HG02763 (cell line): ENCODE results near the gene EFHC2.
A peak's percentile ranks its signal among the peaks of the same experiment; 100 is the strongest.
"Not testable (repeated sequence)": the region's sequence is repeated elsewhere in the genome, so short reads cannot be mapped to it uniquely, and the experiment has no call there.

Experiments
- ATAC-seq: cut with Tn5 transposase; IDR thresholded peaks from one replicate; pipeline ENCODE4 v1.9.1; 2021; ENCODE audit warnings: mild to moderate bottlenecking, moderate library complexity; ENCODE audit not compliant: unreplicated experiment

Gene EFHC2

DNA sequence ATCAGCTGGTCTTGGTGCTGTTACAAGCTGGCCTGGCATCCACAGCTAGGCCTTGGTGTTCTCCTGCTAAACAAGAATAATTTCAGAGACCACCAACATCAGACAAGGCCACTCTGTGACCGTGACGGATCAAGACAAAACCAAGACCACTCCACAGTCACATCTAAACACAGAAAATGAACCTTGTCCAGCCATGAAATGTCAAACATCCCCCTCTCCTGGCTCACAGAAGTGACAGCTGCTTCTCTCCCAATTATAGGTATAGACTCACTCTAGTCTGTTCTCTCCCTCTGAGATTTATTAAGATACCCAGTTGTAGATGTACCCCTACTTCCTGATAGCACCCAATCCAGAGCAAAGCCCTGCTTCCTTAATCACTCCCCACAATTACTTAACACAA lies 40.4 kb downstream of the EFHC2 start:
- ATAC-seq: no peak

DNA sequence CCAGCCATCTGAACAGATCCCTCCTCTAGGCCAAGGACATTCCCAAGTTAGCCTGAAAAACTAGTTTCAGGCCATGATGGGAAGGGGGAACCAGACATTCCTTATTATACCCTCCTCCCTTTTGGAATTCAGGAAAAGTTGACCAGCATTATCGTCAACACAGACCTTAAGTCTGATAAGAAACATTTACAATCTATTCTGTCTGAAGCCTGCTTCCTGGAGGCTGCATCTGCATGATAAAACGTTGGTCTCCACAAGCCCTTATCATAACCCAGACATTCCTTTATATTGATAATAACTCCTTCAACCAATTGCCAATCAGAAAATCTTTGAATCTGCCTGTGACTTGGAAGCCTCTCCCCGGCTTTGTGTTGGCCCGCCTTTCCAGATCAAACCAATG lies 44.3 kb downstream of the EFHC2 start:
- ATAC-seq: no peak

DNA sequence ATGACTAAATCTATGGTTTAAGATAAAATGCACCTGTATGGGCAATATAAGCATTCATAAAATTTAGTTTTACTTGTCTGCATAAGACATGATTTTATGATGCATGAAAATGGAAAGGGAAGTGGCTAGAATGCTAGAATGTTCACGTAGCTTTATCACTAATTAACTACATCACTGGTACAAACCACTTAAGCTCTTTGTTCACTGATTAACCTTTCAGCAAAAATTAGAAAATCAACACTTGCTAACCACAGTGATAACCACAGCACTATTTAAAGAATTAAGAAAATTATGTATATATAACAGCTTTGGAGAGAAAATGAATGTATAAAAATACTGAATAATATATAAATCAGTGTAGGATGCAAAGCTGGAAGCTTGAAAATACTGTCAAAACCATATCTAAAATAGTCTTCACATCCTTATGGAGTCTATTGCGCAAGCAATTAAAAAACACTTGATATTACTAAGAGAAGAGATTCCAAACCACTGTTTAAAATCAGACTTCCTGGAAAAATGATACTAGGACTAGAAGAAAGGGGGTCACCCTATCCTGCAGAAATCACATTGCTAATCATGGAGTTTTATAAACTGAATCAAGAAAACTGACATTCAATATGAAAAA lies 51.9 kb downstream of the EFHC2 start:
- peak; percentile 73 for ATAC-seq

DNA sequence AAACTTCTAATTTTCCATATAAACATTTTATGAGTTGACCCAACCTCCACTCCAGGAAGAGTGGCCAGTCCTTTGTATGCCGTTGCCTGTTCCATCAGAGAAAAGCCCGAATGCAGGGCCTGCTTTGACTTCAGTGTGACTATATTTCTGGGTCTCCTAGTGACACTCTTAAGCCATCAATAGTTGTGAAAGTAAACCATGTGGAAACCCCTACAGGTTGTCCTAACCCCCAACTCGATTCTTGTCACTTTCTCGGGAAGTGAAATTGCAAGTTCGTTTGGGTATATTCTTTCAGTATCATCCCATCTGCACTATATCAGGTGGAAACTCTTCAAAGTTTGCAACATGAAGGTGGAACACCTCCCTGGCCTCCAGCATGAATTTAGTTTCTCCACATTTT lies 52.8 kb downstream of the EFHC2 start:
- no peak for ATAC-seq

DNA sequence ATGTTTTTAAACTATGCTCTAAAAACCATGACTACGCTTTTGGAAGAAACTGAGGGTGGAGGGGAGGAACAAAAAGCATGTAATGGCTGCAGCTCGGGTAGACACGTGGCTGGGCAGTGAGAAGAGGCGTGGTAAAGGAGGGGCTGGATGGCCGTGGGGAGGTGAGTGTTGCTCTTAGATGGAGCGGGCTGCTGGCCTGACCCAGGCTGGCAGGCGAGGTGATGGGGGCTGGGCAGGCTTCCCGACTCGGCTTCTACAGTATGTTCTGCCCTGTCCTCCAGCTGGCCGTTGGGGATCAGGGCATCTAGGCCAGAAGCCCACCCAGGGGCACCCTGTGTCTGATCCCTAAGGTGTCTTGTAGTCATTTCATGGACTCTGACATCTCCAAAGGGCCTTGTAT lies 60.7 kb downstream of the EFHC2 start:
- no peak for ATAC-seq

DNA sequence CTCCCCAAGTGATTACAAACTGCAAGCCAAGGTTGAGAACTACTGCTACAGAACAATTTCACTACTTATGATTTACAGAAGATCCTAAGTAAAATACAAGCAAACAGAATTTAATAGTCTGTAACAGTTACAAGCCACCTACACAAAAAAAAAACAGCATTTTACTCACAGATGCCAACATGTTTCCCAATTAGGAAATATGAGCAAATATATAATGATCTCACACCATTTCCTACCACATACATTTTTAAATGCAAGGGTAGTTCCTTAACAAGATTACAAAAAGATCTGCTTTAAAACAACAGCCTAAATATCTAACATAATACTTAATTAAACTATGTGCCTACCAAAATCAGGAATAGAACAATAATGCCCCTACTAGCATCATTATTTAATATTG lies 63.4 kb downstream of the EFHC2 start:
- no peak for ATAC-seq

DNA sequence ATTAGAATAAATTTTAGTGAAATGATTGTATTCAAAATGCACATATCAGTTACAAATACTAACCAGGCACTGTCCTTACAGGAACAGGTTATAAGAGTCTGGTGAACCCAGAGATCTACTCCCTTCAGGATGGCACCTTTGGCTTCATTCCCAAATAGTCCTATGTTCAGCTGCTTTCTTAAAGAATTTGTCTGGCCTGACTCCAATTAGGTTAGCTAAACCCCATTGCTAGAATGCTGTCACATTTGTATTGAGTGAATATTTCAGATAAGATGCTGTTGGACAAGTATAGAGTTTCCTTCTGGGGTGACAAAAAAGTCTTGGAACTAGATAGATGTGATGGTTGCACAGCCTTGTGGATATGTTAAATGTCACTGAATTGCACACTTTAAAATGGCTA lies 69.4 kb downstream of the EFHC2 start:
- ATAC-seq: no peak

DNA sequence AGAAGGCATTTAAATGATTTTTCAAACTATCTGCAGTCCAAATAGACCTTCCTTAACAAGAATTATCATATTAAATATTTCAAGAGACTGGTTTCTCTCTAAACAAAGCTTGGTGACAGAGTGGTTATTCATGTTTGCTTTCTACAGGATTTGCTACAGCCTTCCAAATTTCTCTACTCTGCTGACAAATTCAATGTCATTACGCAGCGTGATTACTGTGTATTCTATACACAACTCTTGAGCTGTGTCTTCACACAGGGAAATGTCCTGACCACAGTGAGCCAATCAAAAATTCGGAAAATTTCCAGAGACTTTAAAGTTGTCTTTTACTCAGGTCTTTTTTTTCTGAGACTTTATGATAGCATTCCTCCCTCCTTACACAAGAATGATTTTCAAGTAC lies 75.6 kb downstream of the EFHC2 start:
- ATAC-seq: no peak

DNA sequence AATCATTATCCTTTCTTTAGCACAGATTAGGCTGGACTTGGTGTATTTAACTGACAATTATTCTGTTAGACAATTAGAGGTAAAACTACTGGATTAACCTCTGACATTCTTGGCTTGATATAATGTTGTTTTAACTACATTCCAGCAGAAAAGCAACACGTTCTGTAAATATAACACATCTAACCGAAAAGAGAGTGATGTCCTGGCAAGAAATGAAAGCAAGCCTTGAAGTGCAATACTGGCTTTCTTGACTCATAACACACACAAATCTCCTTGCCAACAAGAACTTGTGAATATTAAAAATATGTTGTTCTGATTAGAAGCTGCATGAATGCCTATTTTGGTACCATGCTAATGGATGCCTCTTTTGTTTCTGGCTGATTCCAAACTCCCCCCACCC lies 76.4 kb downstream of the EFHC2 start:
- no peak for ATAC-seq

DNA sequence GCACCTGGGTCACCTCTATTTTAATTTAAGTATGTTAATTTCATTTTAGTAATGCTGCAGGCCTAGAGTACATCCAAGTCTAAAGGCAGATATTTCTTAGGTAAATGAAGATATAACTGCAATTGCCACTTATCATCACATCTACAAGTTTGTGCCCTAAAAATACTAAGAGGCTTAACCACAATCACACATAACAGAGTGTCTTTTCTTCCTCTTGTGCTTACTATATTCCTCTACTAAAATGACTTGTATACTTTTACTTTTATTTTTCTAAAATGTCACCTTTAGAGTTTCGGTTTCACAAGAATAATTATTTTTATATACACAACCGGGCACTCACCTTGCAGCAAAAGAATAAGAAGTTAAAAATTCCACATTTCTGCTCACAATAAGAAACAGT lies 77.9 kb downstream of the EFHC2 start:
- ATAC-seq: no peak

DNA sequence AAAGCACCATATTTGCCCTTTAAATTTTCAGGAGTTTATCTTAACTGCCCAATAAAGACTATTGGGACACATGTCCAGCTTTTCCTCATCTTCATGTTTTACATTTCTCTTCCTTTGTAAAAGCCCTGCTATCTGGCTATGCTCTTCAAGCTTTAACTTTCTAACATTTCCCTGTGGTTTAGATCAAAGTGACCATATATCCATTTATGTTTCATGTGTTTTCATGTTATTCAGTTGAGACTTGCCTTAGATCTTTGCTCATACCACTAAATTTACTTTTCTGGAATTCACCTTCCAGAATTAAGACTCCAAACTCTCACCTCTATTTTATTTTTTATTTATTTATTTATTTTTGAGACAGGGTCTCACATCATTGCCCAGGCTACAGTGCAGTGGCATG lies 78.5 kb downstream of the EFHC2 start:
- ATAC-seq: no peak

DNA sequence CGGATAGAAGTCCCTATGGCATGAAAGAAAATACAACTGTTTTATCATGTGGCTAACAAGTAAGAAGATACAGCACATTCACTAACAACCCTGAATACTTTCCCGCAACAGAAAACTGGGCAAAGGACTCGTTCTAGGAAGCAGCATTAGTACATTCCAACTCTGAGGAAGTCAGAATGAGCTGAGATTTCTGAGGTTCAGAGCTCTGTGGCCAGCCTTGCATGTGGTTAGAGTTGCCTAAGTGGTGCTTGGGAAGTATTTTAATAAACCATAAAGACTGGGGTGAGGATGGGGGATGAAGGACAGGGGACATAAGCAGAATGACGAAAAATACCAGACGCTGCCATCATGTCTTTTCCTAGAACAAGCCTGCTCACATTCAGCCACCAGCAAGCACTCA lies 82.2 kb downstream of the EFHC2 start:
- ATAC-seq: no peak

DNA sequence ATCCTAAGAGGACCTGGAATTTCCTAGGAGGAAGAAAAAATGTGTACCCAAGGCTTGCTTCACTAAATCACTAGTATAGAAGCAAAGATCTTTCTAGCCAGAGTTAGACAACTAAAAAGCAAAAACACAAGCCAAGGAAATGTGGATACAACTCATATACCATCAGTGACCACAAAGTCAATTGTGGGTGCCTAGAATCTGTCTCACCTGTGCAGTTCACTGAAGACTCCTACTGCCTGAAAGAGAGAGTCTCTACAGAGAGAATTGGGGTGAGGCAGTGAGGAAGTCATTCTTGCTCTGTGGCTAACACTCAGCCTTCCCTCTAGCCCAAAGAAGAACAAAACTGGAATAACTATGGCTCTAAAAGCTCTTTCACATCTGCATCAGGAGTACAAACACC lies 82.9 kb downstream of the EFHC2 start:
- no peak for ATAC-seq

DNA sequence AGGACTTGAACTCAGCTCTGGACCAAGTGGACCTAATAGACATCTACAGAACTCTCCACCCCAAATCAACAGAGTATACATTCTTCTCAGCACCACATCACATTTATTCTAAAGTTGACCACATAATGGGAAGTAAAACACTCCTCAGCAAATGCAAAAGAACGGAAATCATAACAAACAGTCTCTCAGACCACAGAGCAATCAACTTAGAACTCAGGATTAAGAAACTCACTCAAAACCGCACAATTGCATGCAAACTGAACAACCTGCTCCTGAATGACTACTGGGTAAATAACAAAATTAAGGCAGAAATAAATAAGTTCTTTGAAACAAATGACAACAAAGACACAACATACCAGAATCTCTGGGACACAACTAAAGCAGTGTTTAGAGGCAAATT lies 87.7 kb downstream of the EFHC2 start:
- not testable (repeated sequence) for ATAC-seq

DNA sequence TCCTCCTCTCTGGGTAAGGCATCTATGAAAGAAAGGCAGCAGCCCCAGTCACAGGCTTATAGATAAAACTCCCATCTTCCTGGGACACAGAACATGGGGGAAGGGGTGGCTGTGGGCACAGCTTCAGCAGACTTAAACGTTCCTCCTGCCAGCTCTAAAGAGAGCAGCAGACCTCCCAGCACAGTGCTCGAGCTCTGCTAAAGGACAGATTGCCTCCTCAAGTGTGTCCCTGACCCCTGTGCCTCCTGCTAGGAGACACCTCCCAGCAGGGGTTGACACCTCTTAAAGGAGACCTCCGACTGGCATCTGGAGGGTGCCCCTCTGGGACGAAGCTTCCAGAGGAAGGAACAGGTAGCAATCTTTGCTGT lies 89.9 kb downstream of the EFHC2 start:
- ATAC-seq: no peak

DNA sequence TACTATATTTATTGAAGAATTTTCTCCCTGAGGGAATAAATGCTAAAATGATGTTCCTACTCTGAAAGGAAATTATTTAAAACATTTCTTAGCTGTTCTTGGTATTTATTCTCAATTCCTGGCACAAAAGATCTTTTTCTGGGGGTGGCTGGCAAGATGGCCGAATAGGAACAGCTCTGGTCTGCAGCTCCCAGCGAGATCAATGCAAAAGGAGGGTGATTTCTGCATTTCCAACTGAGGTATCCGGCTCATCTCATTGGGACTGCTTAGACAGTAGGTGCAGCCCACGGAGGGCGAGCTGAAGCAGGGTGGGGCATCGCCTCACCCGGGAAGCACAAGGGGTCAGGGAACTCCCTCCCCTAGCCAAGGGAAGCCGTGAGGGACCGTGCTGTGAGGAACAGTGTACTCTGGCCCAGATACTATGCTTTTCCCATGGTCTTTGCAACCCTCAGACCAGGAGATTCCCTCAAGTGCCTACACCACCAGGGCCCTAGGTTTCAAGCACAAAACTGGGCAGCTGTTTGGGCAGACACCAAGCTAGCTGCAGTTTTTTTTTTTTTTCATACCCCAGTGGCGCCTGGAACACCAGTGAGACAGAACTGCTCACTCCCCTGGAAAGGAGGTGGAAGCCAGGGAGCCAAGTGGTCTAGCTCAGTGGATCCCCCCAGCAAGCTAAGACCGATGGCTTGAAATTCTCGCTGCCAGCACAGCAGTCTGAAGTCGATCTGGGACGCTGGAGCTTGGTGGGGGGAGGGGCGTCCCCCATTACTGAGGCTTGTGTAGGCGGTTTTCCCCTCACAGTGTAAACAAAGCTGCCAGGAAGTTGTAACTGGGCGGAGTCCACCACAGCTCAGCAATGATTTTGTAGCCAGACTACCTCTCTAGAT lies 90.5 kb downstream of the EFHC2 start:
- peak; percentile 76 for ATAC-seq

DNA sequence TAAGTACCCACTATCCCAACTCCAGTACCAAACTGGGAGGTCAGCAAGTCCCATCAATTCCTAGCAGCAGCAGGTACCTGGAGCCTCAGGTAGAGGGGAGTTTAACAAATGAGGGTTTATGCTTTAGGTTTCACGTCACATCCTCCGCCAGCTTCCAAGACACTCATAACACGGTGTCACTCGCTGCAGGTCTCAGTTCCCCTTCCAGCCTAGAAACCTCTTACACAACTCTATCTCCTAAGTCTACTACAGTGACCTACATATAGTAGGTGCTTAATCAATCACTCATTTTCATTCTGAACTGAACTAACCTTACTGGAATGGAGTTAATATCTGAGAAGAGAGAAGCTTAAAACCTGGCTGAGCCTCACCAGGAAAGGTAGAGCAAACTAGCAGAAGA lies 96.0 kb downstream of the EFHC2 start:
- ATAC-seq: no peak

DNA sequence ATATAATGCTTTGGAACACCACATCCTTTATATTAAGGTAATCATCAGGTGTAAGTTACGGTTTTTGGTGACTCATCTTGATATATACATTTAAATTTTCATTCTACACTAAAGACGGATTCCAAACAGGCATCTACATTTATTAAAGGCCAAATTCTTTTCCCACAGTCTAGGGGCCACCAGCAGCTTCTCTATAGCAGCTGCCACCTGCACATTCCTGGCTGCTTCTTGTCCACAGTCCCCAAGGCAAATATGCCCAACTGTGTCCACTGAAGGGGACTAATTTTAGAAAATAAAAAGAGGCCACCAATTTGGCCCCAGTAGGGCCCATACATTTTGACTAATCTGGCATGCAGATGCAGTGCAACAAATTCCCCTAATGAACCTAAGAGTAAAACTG lies 96.6 kb downstream of the EFHC2 start:
- no peak for ATAC-seq

DNA sequence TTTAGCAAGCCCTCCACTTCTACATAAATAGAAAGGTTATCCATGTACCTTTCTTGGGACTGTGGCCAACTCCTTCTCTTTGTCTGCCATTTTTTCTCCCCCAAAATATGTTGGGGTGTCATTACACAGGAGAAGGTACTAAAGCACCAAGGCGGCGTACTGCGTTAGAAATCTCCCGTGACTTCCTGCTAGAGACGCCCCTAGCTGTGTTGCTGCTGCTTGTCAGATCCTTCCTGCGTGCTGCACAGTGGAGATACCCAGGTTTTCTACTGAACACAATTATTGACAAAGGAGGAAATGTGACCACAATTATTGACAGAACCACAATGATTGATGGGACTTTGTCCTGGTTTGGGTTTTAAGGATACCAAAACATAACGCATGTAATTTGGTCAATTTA lies 97.7 kb downstream of the EFHC2 start:
- no peak for ATAC-seq

DNA sequence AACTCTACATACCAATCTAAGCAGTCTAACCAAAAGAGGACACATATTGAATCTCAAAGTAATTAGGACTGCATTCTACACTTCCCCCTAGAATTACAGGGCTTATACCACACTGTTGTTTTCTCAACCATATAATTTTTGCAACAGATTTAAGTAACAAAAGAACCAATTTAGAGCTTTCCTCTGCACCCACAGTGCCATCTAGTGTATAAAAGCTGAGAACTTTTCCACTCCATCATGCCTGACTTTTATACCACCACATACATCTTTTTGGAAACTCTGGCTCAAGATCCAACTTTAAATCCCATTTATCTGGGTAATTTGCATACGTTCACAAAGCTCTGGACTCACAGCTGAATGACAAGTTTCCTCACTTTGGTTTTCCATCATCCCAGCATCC lies 99.5 kb downstream of the EFHC2 start:
- no peak for ATAC-seq

DNA sequence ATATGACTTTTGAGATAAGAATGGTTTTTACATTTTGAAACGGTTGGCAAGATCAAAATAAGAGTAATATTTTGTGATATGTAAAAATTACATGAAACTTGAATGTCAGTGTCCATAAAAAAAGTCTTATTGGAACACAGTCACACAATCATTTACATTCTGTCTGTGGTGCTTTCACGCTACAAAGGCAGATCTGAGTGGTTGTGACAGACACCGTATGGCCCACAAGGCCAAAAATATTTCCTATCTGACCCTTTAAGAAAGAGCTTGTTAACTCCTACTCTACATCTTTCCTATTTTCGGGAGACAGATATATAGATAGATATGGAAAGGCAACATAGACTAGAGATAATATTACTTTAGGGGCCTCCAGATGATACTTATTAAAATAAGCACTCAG lies 101.9 kb downstream of the EFHC2 start:
- ATAC-seq: no peak

DNA sequence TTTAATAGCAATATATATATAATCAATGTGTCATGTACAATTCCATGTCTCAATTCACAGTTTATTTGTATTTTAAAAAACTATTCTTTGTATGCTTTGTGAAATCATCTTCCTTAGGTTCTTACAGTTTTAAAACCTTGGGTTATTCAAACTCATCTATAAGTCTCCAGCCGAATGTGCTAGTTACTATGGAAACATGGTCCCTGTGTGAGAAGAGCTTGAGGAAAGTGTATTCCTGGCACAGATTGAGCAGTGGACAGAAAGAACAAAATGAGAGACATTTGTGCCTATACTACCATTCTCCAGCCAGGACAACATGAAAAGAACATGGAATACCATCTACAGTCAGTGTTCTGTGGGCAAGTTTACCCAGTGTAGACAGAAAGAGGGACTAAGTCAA lies 103.4 kb downstream of the EFHC2 start:
- no peak for ATAC-seq

DNA sequence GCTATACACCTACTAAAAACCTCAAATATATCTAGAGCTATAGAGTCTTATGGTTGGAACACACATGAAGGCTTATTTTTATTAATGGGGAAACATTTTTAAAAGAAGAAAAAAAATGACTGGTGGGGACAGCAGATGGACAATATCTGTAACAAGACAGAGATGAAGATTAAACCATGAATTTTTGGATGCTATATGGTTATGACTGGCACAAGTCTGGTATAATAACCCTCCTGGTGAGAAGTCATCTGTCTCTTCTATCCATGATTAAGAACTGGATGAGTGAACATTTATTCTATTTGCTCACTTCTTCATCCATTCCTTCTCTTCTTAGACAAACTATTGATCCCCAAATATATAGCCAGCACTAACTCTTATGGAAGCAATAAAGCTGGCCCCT lies 104.4 kb downstream of the EFHC2 start:
- ATAC-seq: no peak
